Neural cell (in vitro differentiated cells): Measurements from ENCODE around the gene GDF7.

Source experiments
- CTCF ChIP-seq: fragments of 450-650 bp; IDR thresholded peaks from 2 replicates; pipeline ENCODE4 v1.5.1; 2014; ENCODE audit warnings: antibody characterized with exemption, mild to moderate bottlenecking, moderate library complexity; ENCODE audit not compliant: poor library complexity, severe bottlenecking
- EZH2 ChIP-seq: fragments of 200-600, 300-800 bp; shearing (Covaris generic), sonication (generic); IDR thresholded peaks from 2 replicates; pipeline ENCODE4 v1.6.1; 2014; ENCODE audit warnings: antibody characterized with exemption, low read length, borderline replicate concordance, mild to moderate bottlenecking; ENCODE audit not compliant: insufficient read depth, poor library complexity, severe bottlenecking
- POLR2AphosphoS5 ChIP-seq: IDR thresholded peaks from 2 replicates; pipeline ENCODE4 v1.6.1; 2012
- RAD21 ChIP-seq: fragments of 450-650 bp; conservative IDR thresholded peaks from 2 replicates; pipeline ENCODE4 v1.6.1; 2014; ENCODE audit warnings: antibody characterized with exemption, mild to moderate bottlenecking, moderate library complexity

GRCh38 chr2:20678780-20679179 is 11.8 kb downstream of the GDF7 start:
- TF ChIP-seq RAD21, result no peak
- no peak for TF ChIP-seq CTCF
- TF ChIP-seq EZH2, result no peak
- no peak for TF ChIP-seq POLR2AphosphoS5
